PFSK-1 (cell line): ENCODE results near the gene LCE3D.

Source experiments
- TAF1 ChIP-seq: IDR thresholded peaks from 2 replicates; pipeline ENCODE4 v1.6.1; 2012; ENCODE audit warnings: low read length, control low read depth, borderline replicate concordance; ENCODE audit not compliant: insufficient read depth
- TF ChIP-seq, protein P1 (sequence below), 2 experiments: IDR thresholded peaks; 2 replicates each; pipeline versions ENCODE4 v1.6.1 to v1.8.0; 2011 to 2012; ENCODE audit warnings: low read depth in 2 of 2, low read length in 2 of 2, control low read depth in 1 of 2, inconsistent platforms in 1 of 2, mild to moderate bottlenecking in 1 of 2, moderate library complexity in 1 of 2; ENCODE audit not compliant: insufficient read depth in 1 of 2

DNA sequence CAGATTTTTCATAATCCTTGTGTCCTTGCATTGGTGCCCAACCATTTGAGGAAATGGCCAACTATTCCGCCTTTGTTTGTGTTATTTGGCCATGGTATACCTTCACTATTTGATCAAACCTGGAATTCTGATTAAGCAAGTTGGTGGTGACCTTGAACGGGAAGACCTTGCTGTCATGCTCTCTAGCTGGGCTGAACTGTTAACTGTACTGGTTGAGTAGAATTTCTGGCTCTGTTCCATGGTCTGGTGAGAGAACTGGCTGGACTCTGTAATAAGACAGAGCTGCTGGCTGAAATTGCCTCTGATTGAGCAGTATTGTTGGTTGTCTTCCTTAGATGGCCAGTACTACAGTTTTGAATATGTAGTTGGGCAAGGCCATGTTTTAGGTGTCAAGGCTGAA lies 16.7 kb upstream of the LCE3D start:
- TF ChIP-seq, protein P1, sequence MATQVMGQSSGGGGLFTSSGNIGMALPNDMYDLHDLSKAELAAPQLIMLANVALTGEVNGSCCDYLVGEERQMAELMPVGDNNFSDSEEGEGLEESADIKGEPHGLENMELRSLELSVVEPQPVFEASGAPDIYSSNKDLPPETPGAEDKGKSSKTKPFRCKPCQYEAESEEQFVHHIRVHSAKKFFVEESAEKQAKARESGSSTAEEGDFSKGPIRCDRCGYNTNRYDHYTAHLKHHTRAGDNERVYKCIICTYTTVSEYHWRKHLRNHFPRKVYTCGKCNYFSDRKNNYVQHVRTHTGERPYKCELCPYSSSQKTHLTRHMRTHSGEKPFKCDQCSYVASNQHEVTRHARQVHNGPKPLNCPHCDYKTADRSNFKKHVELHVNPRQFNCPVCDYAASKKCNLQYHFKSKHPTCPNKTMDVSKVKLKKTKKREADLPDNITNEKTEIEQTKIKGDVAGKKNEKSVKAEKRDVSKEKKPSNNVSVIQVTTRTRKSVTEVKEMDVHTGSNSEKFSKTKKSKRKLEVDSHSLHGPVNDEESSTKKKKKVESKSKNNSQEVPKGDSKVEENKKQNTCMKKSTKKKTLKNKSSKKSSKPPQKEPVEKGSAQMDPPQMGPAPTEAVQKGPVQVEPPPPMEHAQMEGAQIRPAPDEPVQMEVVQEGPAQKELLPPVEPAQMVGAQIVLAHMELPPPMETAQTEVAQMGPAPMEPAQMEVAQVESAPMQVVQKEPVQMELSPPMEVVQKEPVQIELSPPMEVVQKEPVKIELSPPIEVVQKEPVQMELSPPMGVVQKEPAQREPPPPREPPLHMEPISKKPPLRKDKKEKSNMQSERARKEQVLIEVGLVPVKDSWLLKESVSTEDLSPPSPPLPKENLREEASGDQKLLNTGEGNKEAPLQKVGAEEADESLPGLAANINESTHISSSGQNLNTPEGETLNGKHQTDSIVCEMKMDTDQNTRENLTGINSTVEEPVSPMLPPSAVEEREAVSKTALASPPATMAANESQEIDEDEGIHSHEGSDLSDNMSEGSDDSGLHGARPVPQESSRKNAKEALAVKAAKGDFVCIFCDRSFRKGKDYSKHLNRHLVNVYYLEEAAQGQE (IDR thresholded peaks at IDR 0.05; ENCODE audit: insufficient read depth in 1 of 2, low read depth in 2 of 2, low read length in 2 of 2): no peak
- TF ChIP-seq TAF1: no peak
